Chondrocyte (in vitro differentiated cells): ENCODE measurements around the gene LSS. TPM values are rescaled to one million over a fixed set of nuclear protein-coding genes. Genes with fewer than 3 reads are reported as not detected.
A peak's percentile ranks its signal among the peaks of the same experiment; 100 is the strongest.

ENCODE experiments used
- DNase-seq: peaks from one replicate; pipeline ENCODE4 v3.0.0; 2021; ENCODE audit warnings: mixed read lengths, low spot score
- H3K27ac Mint-ChIP-seq: one replicate; pipeline ENCODE4 v1.8.0; 2021; ENCODE audit warnings: mild to moderate bottlenecking, moderate library complexity, mixed read lengths; ENCODE audit not compliant: unreplicated experiment
- H3K27me3 Mint-ChIP-seq: 2 replicates; pipeline ENCODE4 v1.8.0; 2021; ENCODE audit warnings: low read depth, mixed read lengths
- H3K36me3 Mint-ChIP-seq: 2 replicates; pipeline ENCODE4 v1.8.0; 2021; ENCODE audit warnings: low read depth, mixed read lengths
- H3K4me1 Mint-ChIP-seq: 2 replicates; pipeline ENCODE4 v1.8.0; 2021; ENCODE audit warnings: low read depth, mild to moderate bottlenecking, mixed read lengths
- H3K4me3 Mint-ChIP-seq: one replicate; pipeline ENCODE4 v1.8.0; 2021; ENCODE audit warnings: mild to moderate bottlenecking, moderate library complexity, mixed read lengths; ENCODE audit not compliant: unreplicated experiment
- H3K9me3 Mint-ChIP-seq: 2 replicates; pipeline ENCODE4 v1.8.0; 2021; ENCODE audit warnings: low read depth, mixed read lengths
- CTCF ChIP-seq: fragments of 200-600 bp; sonication (generic); IDR thresholded peaks from 2 replicates; pipeline ENCODE4 v1.5.0; 2021; ENCODE audit warnings: antibody characterized with exemption, mild to moderate bottlenecking, moderate library complexity
- total RNA-seq: library from RNA; stranded (reverse); gene quantifications from 3 replicates; pipeline ENCODE4 v1.2.1, GENCODE V29; 2021

The LSS gene
- total RNA-seq, 1 donor from 2014 or later, result 107 TPM

- Mint-ChIP-seq H3K27ac (no peak overlapping the region), H3K36me3 (peaks cover 46% of the 10 kb centered on the region), H3K27me3 (no peaks in the 10 kb centered on the region), H3K4me1 (peaks cover 4% of the 10 kb centered on the region), H3K9me3 (no peaks in the 10 kb centered on the region), H3K4me3 (no peak overlapping the region)
- no peak for TF ChIP-seq CTCF
- no peak for DNase-seq
These were observed 27.3 kb upstream of the LSS start for GRCh38 chr21:46255758-46256337.

DNA sequence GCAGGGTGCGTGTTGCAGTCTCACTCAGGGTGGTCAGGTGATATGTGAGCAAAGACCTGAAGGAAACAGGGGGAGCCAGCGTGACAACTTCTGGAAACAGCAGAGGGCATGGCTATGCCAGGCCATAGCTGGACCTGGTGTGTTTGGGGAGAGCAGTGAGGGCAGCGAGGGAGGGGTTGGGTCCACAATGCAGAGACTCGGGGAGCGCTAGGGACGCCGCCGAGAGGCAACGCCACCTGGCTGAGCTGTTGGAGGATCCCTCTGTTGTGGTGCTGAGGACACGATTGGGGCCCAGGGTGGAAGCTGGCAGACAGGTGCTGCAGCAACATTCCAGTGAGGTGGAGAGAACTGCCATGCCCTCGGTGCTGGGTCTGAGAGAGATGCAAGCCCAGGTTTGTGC, 26.6 kb upstream of the LSS start:
- no peak for TF ChIP-seq CTCF
- H3K4me3 Mint-ChIP-seq, result no peak overlapping the region
- H3K4me1 Mint-ChIP-seq, result peaks cover 4% of the 10 kb centered on the region
- peak overlapping the region; percentile 51 for H3K27ac Mint-ChIP-seq
- H3K36me3 Mint-ChIP-seq, result peaks cover 48% of the 10 kb centered on the region
- no peaks in the 10 kb centered on the region for H3K9me3 Mint-ChIP-seq
- DNase-seq, result no peak
- H3K27me3 Mint-ChIP-seq, result no peaks in the 10 kb centered on the region

GRCh38 chr21:46254208-46254975, 25.8 kb upstream of the LSS start:
- no peak for TF ChIP-seq CTCF
- no peak overlapping the region for H3K27ac Mint-ChIP-seq
- no peaks in the 10 kb centered on the region for H3K27me3 Mint-ChIP-seq
- no peak overlapping the region for H3K4me3 Mint-ChIP-seq
- DNase-seq, result no peak
- peaks cover 4% of the 10 kb centered on the region for H3K4me1 Mint-ChIP-seq
- no peaks in the 10 kb centered on the region for H3K9me3 Mint-ChIP-seq
- H3K36me3 Mint-ChIP-seq, result peaks cover 52% of the 10 kb centered on the region

DNA sequence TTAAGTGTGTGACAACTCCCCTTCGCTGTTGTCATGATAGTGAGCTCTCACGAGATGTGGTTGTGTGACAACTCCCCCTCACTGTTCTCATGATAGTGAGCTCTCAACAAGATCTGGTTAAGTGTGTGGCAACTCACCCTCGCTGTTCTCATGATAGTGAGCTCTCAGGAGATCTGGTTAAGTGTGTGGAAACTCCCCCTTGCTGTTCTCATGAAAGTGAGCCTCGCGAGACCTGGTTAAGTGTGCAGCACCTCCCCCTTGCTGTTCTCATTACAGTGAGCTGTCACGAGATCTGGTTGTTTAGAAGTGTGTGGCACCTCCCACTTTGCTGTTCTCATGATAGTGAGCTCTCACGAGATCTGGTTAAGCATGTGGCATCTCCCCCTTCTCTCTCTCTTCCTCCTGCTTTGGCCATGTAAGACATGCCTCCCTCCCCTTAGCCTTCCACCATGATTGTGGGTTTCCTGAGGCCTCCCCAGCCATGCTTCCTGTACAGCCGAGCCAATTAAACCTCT, 25.1 kb upstream of the LSS start:
- no peaks in the 10 kb centered on the region for H3K27me3 Mint-ChIP-seq
- H3K27ac Mint-ChIP-seq, result no peak overlapping the region
- TF ChIP-seq CTCF, result no peak
- no peak overlapping the region for H3K4me3 Mint-ChIP-seq
- no peak for DNase-seq
- peaks cover 4% of the 10 kb centered on the region for H3K4me1 Mint-ChIP-seq
- peaks cover 50% of the 10 kb centered on the region for H3K36me3 Mint-ChIP-seq
- H3K9me3 Mint-ChIP-seq, result no peaks in the 10 kb centered on the region

DNA sequence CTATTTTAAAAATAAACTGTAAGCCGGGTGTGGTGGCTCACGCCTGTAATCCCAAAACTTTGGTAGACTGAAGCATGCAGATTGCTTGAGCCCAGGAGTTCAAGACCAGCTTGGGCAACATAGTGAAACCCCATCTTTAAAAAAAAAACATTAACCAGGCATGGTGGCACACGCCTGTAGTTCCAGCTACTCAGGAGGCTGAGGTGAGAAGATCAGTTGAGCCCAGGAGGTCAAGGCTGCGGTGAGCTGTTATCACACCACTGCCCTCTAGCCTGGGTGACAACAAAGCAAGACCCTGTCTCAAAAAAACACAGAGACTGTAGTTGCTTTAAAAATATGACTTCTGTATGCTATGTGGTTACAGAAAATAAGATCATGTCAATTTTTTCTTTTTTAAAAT, 24.3 kb upstream of the LSS start:
- Mint-ChIP-seq H3K9me3 (no peaks in the 10 kb centered on the region), H3K27me3 (no peaks in the 10 kb centered on the region), H3K27ac (no peak overlapping the region), H3K36me3 (peaks cover 43% of the 10 kb centered on the region), H3K4me3 (no peak overlapping the region), H3K4me1 (peaks cover 4% of the 10 kb centered on the region)
- DNase-seq, result no peak
- no peak for TF ChIP-seq CTCF
